ENCODE measurements around the gene PCDHA8. TPM values are rescaled to one million over a fixed set of nuclear protein-coding genes. Genes with fewer than 3 reads are reported as not detected.
A peak's percentile ranks its signal among the peaks of the same experiment; 100 is the strongest.

PCDHA8 gene
- total RNA-seq, 1 experiment from 2014 or later = 0.08 TPM

DNA sequence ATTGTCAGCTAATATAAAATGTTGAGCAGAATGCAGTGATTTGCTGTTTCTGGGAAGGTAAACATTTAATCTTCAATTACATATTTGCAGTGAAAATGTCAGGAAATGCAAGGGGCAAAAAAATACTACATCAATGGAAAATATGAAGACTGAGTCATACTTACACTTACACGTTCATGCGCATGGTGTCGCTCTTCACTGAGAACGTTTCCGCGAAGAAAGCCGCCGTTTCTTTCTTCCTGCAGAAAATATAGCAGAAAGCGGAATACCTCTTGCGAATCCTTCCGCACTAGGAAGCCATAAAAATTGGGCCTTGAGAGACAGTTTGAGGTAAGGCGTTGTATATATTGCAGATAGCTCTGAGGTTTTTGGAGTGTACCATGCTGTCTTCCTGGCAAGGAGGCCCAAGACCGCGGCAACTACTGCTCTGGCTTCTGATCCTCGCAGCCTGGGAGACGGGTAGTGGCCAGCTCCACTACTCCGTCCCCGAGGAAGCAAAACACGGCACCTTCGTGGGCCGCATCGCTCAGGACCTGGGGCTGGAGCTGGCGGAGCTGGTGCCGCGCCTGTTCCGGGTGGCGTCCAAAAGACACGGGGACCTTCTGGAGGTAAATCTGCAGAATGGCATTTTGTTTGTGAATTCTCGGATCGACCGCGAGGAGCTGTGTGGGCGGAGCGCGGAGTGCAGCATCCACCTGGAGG is 41.1 kb downstream of the PCDHA8 start, which contains the start of gene PCDHA13:
Gene PCDHA13, plus strand, starts transcription at position 236 of the 702 bp plus-strand sequence. Its CDS starts 145 bp downstream, at position 381.
- Histone ChIP-seq H3K9me3 (replicated peaks) (no peaks in the 10 kb centered on the region), H3K4me1 (no peaks in the 10 kb centered on the region), H3K36me3 (no peaks in the 10 kb centered on the region), H3K27me3 (no peaks in the 10 kb centered on the region), H3K27ac (no peak within 1 kb of the TSS), H3K4me3 (no peak within 1 kb of the TSS)
- no peak for DNase-seq

DNA sequence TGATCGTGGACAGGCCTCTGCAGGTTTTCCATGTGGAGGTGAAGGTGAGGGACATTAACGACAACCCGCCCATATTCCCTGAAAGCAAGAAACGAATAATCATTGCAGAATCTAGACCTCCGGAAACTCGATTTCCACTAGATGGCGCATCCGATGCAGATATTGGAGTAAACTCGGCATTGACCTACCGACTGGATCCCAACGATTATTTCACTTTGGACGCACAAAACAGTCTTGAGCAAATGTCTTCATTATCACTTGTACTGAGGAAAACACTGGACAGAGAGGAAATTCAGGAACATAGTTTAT is 41.6 kb downstream of the PCDHA8 start:
- peak in 1 of 2 experiments; percentile 40 for DNase-seq
- H3K27ac ChIP-seq = no peak overlapping the region
- H3K36me3 ChIP-seq = no peaks in the 10 kb centered on the region

GRCh38 chr5:140883373-140883772 is 42.4 kb downstream of the PCDHA8 start:
- Histone ChIP-seq H3K4me1 (no peaks in the 10 kb centered on the region), H3K9me3 (replicated peaks) (no peaks in the 10 kb centered on the region), H3K4me3 (no peak overlapping the region), H3K27ac (no peak overlapping the region), H3K27me3 (peaks cover 3% of the 10 kb centered on the region; the same call in 1 of the 2 replicates), H3K36me3 (no peaks in the 10 kb centered on the region)
- DNase-seq = no peak

More for the DNA sequence above, 41.6 kb downstream of the PCDHA8 start:
- Histone ChIP-seq H3K27me3 (no peaks in the 10 kb centered on the region), H3K9me3 (replicated peaks) (no peaks in the 10 kb centered on the region), H3K4me1 (no peaks in the 10 kb centered on the region), H3K4me3 (no peak overlapping the region)

GRCh38 chr5:140883927-140884697 is 43.1 kb downstream of the PCDHA8 start:
- H3K27ac ChIP-seq = no peak overlapping the region
- peaks cover 4% of the 10 kb centered on the region; the same call in 1 of the 2 replicates for H3K27me3 ChIP-seq

More at GRCh38 chr5:140883927-140884697, 43.1 kb downstream of the PCDHA8 start:
- no peak for DNase-seq
- Histone ChIP-seq H3K36me3 (no peaks in the 10 kb centered on the region), H3K4me1 (no peaks in the 10 kb centered on the region), H3K9me3 (replicated peaks) (no peaks in the 10 kb centered on the region), H3K4me3 (no peak overlapping the region)

Other genes with a start within 250 kb of the PCDHA8 start
- gene CD14, start 208.0 kb upstream of the PCDHA8 start, total RNA-seq (2014; rRNA removed; shearing (Covaris generic)) = 0.18 and 0.38 TPM in 2 replicates
- 11.1 and 11.3 TPM in 2 replicates for gene TMCO6, start 201.7 kb upstream of the PCDHA8 start, total RNA-seq (2014; rRNA removed; shearing (Covaris generic))
- gene NDUFA2, start 193.6 kb upstream of the PCDHA8 start, total RNA-seq (2014; rRNA removed; shearing (Covaris generic)) = 86.0 and 106 TPM in 2 replicates
- gene IK, start 193.4 kb upstream of the PCDHA8 start, total RNA-seq (2014; rRNA removed; shearing (Covaris generic)) = 94.5 and 100 TPM in 2 replicates
- 15.5 and 17.9 TPM in 2 replicates for gene WDR55, start 176.3 kb upstream of the PCDHA8 start, total RNA-seq (2014; rRNA removed; shearing (Covaris generic))
- gene DND1, start 167.6 kb upstream of the PCDHA8 start, total RNA-seq (2014; rRNA removed; shearing (Covaris generic)) = 0.41 and 1.8 TPM in 2 replicates
- 75.2 and 82.0 TPM in 2 replicates for gene HARS1, start 149.8 kb upstream of the PCDHA8 start, total RNA-seq (2014; rRNA removed; shearing (Covaris generic))
- gene HARS2, start 149.7 kb upstream of the PCDHA8 start, total RNA-seq (2014; rRNA removed; shearing (Covaris generic)) = 27.1 TPM in 2 replicates
- gene ZMAT2, start 140.7 kb upstream of the PCDHA8 start, total RNA-seq (2014; rRNA removed; shearing (Covaris generic)) = 62.4 and 67.9 TPM in 2 replicates
- not detected in 2 replicates for gene PCDHA1, start 55.0 kb upstream of the PCDHA8 start, total RNA-seq (2014; rRNA removed; shearing (Covaris generic))
- gene PCDHA2, start 46.3 kb upstream of the PCDHA8 start, total RNA-seq (2014; rRNA removed; shearing (Covaris generic)) = not detected in 2 replicates
- 0.02 TPM in 1 of 2 replicates, not detected in the other for gene PCDHA3, start 40.1 kb upstream of the PCDHA8 start, total RNA-seq (2014; rRNA removed; shearing (Covaris generic))
- gene PCDHA4, start 34.1 kb upstream of the PCDHA8 start, total RNA-seq (2014; rRNA removed; shearing (Covaris generic)) = not detected in 2 replicates
- 0.08 and 0.18 TPM in 2 replicates for gene PCDHA5, start 19.6 kb upstream of the PCDHA8 start, total RNA-seq (2014; rRNA removed; shearing (Covaris generic))
- gene PCDHA6, start 13.2 kb upstream of the PCDHA8 start, total RNA-seq (2014; rRNA removed; shearing (Covaris generic)) = 0.10 TPM in 1 of 2 replicates, not detected in the other
- gene PCDHA7, start 6.9 kb upstream of the PCDHA8 start, total RNA-seq (2014; rRNA removed; shearing (Covaris generic)) = not detected in 2 replicates
- gene PCDHA9, start 7.2 kb downstream of the PCDHA8 start, total RNA-seq (2014; rRNA removed; shearing (Covaris generic)) = 0.02 TPM in 1 of 2 replicates, not detected in the other
- gene PCDHA10, start 14.7 kb downstream of the PCDHA8 start, total RNA-seq (2014; rRNA removed; shearing (Covaris generic)) = 0.05 and 0.16 TPM in 2 replicates
- gene PCDHA11, start 27.8 kb downstream of the PCDHA8 start, total RNA-seq (2014; rRNA removed; shearing (Covaris generic)) = not detected in 2 replicates
- not detected in 2 replicates for gene PCDHA12, start 34.1 kb downstream of the PCDHA8 start, total RNA-seq (2014; rRNA removed; shearing (Covaris generic))
- 0.05 TPM in 1 of 2 replicates, not detected in the other for gene PCDHA13, start 40.9 kb downstream of the PCDHA8 start, total RNA-seq (2014; rRNA removed; shearing (Covaris generic))
- gene PCDHAC1, start 85.1 kb downstream of the PCDHA8 start, total RNA-seq (2014; rRNA removed; shearing (Covaris generic)) = not detected in 2 replicates
- gene PCDHAC2, start 125.3 kb downstream of the PCDHA8 start, total RNA-seq (2014; rRNA removed; shearing (Covaris generic)) = 0.08 TPM in 1 of 2 replicates, not detected in the other
- not detected in 2 replicates for gene PCDHB1, start 210.2 kb downstream of the PCDHA8 start, total RNA-seq (2014; rRNA removed; shearing (Covaris generic))